Middle frontal gyrus (tissue), 1 donor: ENCODE data around the gene TRAPPC3.
"Not testable (repeated sequence)": the region's sequence is repeated elsewhere in the genome, so short reads cannot be mapped to it uniquely, and the experiment has no call there.

Experiments used
- DNase-seq: peaks from one replicate; pipeline ENCODE4 v3.0.0-alpha.2; 2015; ENCODE audit warnings: low spot score; ENCODE audit errors: extremely low spot score

The TRAPPC3 gene

DNA sequence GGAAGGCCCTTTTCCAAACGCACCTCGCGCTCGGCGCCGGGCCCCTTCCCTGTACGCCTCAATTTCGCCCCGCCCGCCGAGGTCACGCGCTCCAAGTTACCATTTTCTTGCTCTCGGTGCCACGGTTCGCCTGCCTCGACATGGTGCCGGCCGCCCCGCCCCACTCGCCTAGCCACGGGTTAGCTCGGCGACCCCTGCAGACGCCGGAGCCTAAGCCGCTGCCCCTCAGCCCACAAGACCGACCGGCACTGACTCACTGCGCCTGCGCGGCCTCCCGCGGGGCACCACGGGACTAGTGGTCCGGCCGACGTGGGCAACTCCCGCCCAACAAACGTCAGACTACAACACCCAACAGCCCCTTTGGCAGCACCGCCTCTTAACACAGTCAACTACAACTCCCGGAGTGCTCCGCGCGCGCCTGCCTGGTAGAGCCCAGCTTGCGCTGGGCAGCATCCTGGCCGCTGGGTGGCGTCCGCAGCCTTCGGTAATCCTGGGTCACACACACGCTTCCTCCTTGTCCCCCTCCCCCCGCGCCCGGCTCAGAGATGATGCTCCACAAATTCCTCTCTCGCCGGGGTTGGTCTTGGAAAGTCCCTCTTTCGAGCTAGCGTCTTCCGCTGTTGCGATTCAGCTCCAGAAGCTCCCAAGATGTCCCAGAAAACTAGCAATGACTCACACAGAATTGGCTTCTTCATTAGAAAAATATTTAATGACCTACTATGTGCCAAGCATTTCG is at the start of gene TRAPPC3:
Gene TRAPPC3 (minus strand): TSS at position 250 of the 736 bp plus-strand sequence. CDS start 108 bp downstream, at position 142.
- peak; percentile 100 for DNase-seq

GRCh38 chr1:36198641-36199040 is 49.4 kb upstream of the TRAPPC3 start:
- DNase-seq, result no peak

DNA sequence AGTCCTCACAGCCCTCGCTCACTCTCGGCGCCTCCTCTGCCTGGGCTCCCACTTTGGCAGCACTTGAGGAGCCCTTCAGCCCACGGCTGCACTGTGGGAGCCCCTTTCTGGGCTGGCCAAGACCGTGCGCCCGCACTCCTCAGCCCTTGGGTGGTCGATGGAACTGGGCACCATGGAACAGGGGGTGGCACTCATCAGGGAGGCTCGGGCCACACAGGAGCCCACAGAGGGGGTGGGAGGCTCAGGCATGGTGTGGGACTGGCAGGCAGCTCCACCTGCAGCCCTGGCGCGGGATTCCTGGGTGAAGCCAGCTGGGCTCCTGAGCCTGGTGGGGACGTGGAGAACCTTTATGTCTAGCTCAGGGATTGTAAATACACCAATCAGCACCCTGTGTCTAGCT is 47.5 kb upstream of the TRAPPC3 start:
- not testable (repeated sequence) for DNase-seq

GRCh38 chr1:36187800-36188593 is 38.7 kb upstream of the TRAPPC3 start:
- DNase-seq, result peak; percentile 82

GRCh38 chr1:36183309-36183856 is 34.1 kb upstream of the TRAPPC3 start:
- no peak for DNase-seq

DNA sequence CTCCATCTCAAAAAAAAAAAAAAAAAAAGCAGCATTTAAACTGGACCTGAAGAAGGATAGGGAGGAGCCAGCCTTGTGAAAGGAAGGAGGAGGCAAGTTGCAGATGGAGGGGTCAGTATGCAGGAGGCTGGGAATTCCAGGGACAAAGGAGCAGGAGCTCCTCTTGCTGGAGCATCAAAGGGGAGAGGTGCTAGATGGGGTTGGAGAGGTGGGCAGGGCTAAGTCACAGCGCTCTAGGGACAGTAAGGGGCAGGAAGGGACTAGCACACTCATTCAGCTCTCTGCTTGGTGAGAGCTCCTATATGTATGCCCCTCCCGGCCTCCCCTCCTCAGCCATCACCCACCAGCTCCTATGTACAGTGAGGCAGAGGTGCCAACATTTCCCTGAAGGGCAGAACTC is 33.4 kb upstream of the TRAPPC3 start:
- DNase-seq, result no peak

GRCh38 chr1:36179220-36179600 is 29.9 kb upstream of the TRAPPC3 start:
- DNase-seq, result no peak

DNA sequence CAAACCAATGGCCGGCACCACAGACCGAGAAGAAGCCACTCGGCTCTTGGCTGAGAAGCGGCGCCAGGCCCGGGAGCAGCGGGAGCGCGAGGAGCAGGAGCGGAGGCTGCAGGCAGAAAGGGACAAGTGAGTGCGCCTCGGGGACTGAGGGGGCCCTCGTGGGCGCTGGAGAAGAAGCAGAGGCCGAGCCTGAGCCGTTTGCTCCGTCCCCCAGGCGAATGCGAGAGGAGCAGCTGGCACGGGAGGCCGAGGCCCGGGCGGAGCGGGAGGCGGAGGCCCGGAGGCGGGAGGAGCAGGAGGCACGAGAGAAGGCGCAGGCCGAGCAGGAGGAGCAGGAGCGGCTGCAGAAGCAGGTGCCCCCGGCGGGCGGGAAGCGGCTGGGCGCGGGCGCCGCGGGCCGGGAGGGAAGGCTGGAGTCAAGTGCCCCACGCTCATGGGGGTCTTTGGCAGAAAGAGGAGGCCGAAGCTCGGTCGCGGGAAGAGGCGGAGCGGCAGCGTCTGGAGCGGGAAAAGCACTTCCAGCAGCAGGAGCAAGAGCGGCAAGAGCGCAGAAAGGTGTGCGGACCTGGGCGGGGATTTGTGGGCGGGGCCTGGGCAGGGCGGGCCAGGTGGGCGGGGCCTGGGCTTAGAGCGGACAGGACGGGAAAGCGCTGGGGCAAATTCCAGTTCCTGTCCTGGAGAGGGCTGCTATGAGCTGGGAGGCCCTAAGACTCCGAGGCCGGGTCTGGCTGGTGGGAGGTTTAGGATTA is 29.4 kb upstream of the TRAPPC3 start:
- DNase-seq, result no peak

DNA sequence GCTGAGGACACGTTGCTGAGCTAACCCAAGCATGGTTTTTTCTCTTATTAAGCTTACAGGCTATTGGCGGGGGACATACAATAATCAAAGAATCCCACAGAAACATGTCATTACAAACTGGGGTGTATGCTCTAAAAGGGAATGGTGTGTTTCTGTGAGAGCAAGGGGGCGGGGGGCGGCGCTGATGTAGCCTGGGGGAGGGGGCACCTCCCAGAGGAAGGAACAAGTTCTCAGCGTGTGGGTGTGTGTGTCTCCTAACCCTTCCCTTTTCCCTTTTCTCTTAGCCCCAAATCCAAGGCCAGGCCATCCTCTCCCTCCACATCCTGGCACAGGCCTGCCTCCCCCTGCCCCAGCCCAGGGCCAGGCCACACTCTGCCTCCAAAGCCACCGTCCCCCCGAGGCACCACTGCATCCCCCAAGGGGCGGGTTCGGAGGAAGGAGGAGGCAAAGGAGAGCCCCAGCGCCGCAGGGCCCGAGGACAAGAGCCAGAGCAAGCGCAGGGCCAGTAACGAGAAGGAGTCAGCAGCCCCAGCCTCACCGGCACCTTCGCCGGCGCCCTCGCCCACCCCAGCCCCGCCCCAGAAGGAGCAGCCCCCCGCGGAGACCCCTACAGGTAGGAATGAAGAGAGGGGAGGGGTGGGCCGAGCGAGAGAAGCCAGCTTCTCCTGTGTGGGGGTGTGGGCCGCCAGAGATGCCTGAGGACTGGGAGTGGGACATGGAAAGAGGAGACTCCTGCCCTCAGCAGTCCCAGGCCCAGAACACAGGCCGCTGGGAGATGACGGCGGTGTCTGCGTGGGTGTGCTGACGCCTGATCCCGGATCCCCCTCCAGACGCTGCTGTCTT is 28.5 kb upstream of the TRAPPC3 start:
- no peak for DNase-seq

GRCh38 chr1:36176106-36176949 is 27.0 kb upstream of the TRAPPC3 start:
- no peak for DNase-seq

- DNase-seq, result no peak
These were observed 26.1 kb upstream of the TRAPPC3 start for GRCh38 chr1:36175137-36176095.

DNA sequence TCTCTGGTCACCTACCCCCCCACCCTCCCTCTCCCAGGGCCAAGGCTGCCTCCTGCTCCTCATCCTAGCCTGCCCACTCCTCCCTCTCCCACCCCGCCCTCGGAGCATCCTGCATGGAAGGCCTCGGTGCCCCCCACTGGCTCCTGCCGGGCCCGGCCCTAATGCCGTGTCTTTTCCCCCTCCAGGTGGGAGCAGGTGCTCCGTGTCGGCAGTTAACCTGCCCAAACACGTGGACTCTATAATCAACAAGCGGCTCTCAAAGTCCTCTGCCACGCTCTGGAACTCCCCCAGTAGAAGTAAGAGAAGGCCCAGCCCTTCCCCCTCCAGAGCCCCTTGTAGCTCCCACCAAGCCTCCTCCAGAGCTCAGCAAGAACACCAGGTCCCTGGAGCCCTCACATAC is 25.4 kb upstream of the TRAPPC3 start:
- no peak for DNase-seq

DNA sequence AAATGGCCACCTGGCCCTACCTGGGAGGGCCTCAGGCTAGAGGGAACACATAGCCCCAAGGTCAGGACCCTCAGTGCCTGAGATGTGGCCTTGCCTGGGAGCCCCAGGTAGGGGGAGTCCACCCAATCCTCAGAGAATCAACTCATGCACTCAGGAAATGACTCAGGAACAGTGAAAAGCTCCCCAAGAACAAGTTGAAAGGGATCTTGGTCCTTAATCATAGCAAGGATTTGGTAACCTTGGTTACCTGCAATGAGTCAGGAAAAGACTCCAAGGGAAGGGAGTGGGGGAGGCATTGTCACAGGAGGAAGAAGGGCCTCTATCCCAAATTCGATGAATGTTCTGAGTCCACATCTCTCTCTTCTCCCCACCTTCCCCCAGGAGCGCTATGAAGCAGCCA is 23.7 kb upstream of the TRAPPC3 start:
- DNase-seq, result no peak

GRCh38 chr1:36172017-36172747 is 22.9 kb upstream of the TRAPPC3 start:
- no peak for DNase-seq

DNA sequence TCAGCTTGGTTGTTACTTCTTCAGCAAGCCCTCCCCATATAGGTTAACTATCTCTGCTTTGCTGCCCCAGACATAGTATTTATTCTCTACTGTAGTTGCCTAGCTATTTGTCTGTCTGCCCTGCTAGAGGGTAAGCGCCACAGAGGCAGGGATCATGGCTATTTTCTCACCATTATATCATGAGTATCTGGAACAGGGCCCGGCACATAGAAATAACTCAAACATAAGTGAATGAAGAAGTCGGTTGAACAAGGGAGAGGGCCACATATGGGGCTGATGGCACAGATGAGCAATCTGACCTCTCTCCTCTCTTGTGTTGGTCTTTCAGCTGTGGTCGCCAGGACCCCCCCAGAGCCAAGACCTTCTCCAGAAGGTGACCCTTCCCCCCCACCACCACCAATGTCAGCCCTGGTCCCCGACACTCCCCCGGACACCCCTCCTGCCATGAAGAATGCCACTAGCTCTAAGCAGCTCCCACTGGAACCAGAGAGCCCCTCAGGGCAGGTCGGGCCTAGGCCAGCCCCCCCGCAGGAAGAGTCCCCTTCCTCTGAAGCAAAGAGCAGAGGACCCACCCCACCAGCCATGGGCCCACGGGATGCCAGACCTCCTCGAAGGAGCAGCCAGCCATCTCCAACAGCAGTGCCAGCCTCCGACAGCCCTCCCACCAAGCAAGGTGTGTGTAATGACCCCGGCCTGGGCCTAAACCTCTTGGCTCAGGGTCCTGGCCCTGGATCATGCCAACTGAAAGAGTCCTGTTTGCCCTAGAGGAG is 21.5 kb upstream of the TRAPPC3 start:
- DNase-seq, result no peak

DNA sequence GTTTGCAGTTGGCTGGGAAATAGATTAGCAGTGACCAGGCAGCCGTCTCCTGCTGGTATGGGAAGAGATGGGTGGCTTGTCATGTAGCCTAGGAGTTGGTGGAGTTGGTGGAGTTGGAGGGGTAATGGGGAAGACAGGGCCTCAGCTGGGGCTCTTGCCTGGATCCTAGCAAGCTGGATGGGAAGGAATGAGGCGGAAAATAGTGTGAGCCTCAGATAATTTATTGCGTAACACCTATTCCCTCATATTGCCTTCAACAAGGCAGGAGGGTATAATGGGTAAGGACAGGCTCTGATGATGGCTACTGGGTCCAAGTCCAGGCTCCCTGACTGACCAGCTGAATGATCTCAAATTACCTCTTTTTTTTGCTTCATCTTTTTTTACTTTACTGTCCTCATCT is 19.2 kb upstream of the TRAPPC3 start:
- DNase-seq, result no peak
